SK-N-MC (cell line): ENCODE results near the gene GRB7.

Source experiments
- DNase-seq: peaks from one replicate; pipeline ENCODE4 v3.0.0-alpha.2; 2011; ENCODE audit warnings: low read depth, low spot score
- H3K27ac ChIP-seq: fragments of 200-600 bp; sonication (generic); 2 replicates; pipeline ENCODE4 v1.5.1; 2016; ENCODE audit warnings: mixed run types
- H3K36me3 ChIP-seq: fragments of 200-600 bp; sonication (generic); 2 replicates; pipeline ENCODE4 v1.6.1; 2017; ENCODE audit warnings: antibody characterized with exemption, low read length, mixed read lengths; ENCODE audit not compliant: insufficient read depth
- H3K4me3 ChIP-seq: fragments of 200-600 bp; sonication (generic); 2 replicates; pipeline ENCODE4 v1.5.1; 2016
- H3K9ac ChIP-seq: fragments of 200-600 bp; sonication (generic); 2 replicates; pipeline ENCODE4 v1.8.0; 2017; ENCODE audit warnings: mixed run types, mixed read lengths; ENCODE audit not compliant: insufficient read length
- H3K9me3 ChIP-seq: fragments of 200-600 bp; sonication (generic); 2 replicates; pipeline ENCODE4 v1.6.1; 2017; ENCODE audit warnings: low read depth, mild to moderate bottlenecking, antibody characterized with exemption, low read length, moderate library complexity, mixed read lengths
- EZH2 ChIP-seq: fragments of 200-600 bp; sonication (generic); IDR thresholded peaks from one replicate; pipeline ENCODE4 v1.6.1; 2017; ENCODE audit warnings: antibody characterized with exemption
- FOXP2 ChIP-seq: optimal IDR thresholded peaks from 2 replicates; pipeline ENCODE3; 2011; ENCODE audit warnings: mild to moderate bottlenecking, moderate library complexity; ENCODE audit not compliant: insufficient read depth; ENCODE audit errors: extremely low read length, control extremely low read depth
- POLR2AphosphoS5 ChIP-seq: IDR thresholded peaks from 2 replicates; pipeline ENCODE4 v1.6.1; 2012; ENCODE audit warnings: mild to moderate bottlenecking, low read depth, low read length, borderline replicate concordance

The GRB7 gene

GRCh38 chr17:39781031-39781860 lies 43.5 kb downstream of the GRB7 start:
- TF ChIP-seq POLR2AphosphoS5 = no peak
- TF ChIP-seq EZH2 = no peak
- no peak for TF ChIP-seq FOXP2
- H3K9ac ChIP-seq = no peak overlapping the region

GRCh38 chr17:39781861-39782213 lies 44.1 kb downstream of the GRB7 start:
- DNase-seq = no peak
- Histone ChIP-seq H3K4me3 (no peak overlapping the region), H3K27ac (no peak overlapping the region), H3K36me3 (no peaks in the 10 kb centered on the region), H3K9me3 (no peaks in the 10 kb centered on the region), H3K9ac (no peak overlapping the region)
- TF ChIP-seq FOXP2 (no peak), POLR2AphosphoS5 (no peak), EZH2 (no peak)

More at GRCh38 chr17:39781031-39781860, 43.5 kb downstream of the GRB7 start:
- H3K4me3 ChIP-seq = no peak overlapping the region
- H3K27ac ChIP-seq = no peak overlapping the region
- H3K36me3 ChIP-seq = no peaks in the 10 kb centered on the region
- no peaks in the 10 kb centered on the region for H3K9me3 ChIP-seq
- no peak for DNase-seq

- no peak overlapping the region for H3K4me3 ChIP-seq
- no peaks in the 10 kb centered on the region for H3K36me3 ChIP-seq
- no peak overlapping the region for H3K27ac ChIP-seq
- H3K9me3 ChIP-seq = no peaks in the 10 kb centered on the region
- no peak for DNase-seq
- TF ChIP-seq EZH2 (no peak), POLR2AphosphoS5 (no peak), FOXP2 (no peak)
- H3K9ac ChIP-seq = no peak overlapping the region
Measured at GRCh38 chr17:39782481-39782880, 44.7 kb downstream of the GRB7 start.

GRCh38 chr17:39782980-39783379 lies 45.2 kb downstream of the GRB7 start:
- TF ChIP-seq POLR2AphosphoS5 (no peak), EZH2 (no peak), FOXP2 (no peak)
- Histone ChIP-seq H3K27ac (no peak overlapping the region), H3K4me3 (no peak overlapping the region), H3K9ac (no peak overlapping the region), H3K36me3 (no peaks in the 10 kb centered on the region), H3K9me3 (no peaks in the 10 kb centered on the region)
- no peak for DNase-seq

- DNase-seq = no peak
- no peak overlapping the region for H3K27ac ChIP-seq
Measured at GRCh38 chr17:39787041-39787440, 49.3 kb downstream of the GRB7 start.

GRCh38 chr17:39787743-39788484 lies 50.2 kb downstream of the GRB7 start:
- no peak for DNase-seq
- Histone ChIP-seq H3K4me3 (no peak overlapping the region), H3K36me3 (no peaks in the 10 kb centered on the region), H3K27ac (no peak overlapping the region), H3K9ac (no peak overlapping the region), H3K9me3 (no peaks in the 10 kb centered on the region)
- TF ChIP-seq EZH2 (no peak), FOXP2 (no peak), POLR2AphosphoS5 (no peak)

More at GRCh38 chr17:39787041-39787440, 49.3 kb downstream of the GRB7 start:
- TF ChIP-seq FOXP2 = no peak
- no peak for TF ChIP-seq EZH2
- TF ChIP-seq POLR2AphosphoS5 = no peak
- Histone ChIP-seq H3K9ac (no peak overlapping the region), H3K36me3 (no peaks in the 10 kb centered on the region), H3K4me3 (no peak overlapping the region), H3K9me3 (no peaks in the 10 kb centered on the region)

- Histone ChIP-seq H3K27ac (no peak overlapping the region), H3K9me3 (no peaks in the 10 kb centered on the region), H3K36me3 (no peaks in the 10 kb centered on the region), H3K4me3 (no peak overlapping the region), H3K9ac (no peak overlapping the region)
- no peak for DNase-seq
- TF ChIP-seq FOXP2 = no peak
- no peak for TF ChIP-seq POLR2AphosphoS5
- TF ChIP-seq EZH2 = no peak
Measured at GRCh38 chr17:39791111-39791992, 53.6 kb downstream of the GRB7 start.

- Histone ChIP-seq H3K27ac (no peak overlapping the region), H3K9ac (no peak overlapping the region), H3K9me3 (no peaks in the 10 kb centered on the region), H3K4me3 (no peak overlapping the region), H3K36me3 (no peaks in the 10 kb centered on the region)
- no peak for TF ChIP-seq EZH2
- no peak for TF ChIP-seq FOXP2
- no peak for TF ChIP-seq POLR2AphosphoS5
- DNase-seq = no peak
Measured at GRCh38 chr17:39792526-39793221, 54.9 kb downstream of the GRB7 start.
